ENCODE results near the gene SLC23A1.

- TF ChIP-seq OSR1 (CRISPR knock-in tag; IDR thresholded peaks at IDR 0.05) (no peak), RARB (CRISPR knock-in tag; IDR thresholded peaks at IDR 0.05) (no peak), PATZ1 (CRISPR knock-in tag; IDR thresholded peaks at IDR 0.05; ENCODE audit: borderline replicate concordance) (no peak), ZFP30 (CRISPR knock-in tag; IDR thresholded peaks at IDR 0.05) (no peak), TOX (CRISPR knock-in tag; IDR thresholded peaks at IDR 0.05; ENCODE audit: borderline replicate concordance) (no peak), ZFP3 (CRISPR knock-in tag; IDR thresholded peaks at IDR 0.05) (no peak), ZC3H10 (CRISPR knock-in tag; IDR thresholded peaks at IDR 0.05) (no peak), CREB5 (CRISPR knock-in tag; IDR thresholded peaks at IDR 0.05; ENCODE audit: low read depth) (no peak), CSRNP3 (CRISPR knock-in tag; IDR thresholded peaks at IDR 0.05) (no peak), TCF4 (CRISPR knock-in tag; IDR thresholded peaks at IDR 0.05; ENCODE audit: borderline replicate concordance) (no peak), CSDC2 (CRISPR knock-in tag; IDR thresholded peaks at IDR 0.05) (no peak), PPARA (CRISPR knock-in tag; IDR thresholded peaks at IDR 0.05; ENCODE audit: borderline replicate concordance) (no peak), SNAI2 (CRISPR knock-in tag; IDR thresholded peaks at IDR 0.05) (no peak)
Observed at GRCh38 chr5:139385061-139386049, 2.3 kb upstream of the SLC23A1 start.
